Lung (tissue), 12 donors: Measurements from ENCODE around the gene COG6. TPM values are rescaled to one million over a fixed set of nuclear protein-coding genes. Genes with fewer than 3 reads are reported as not detected.

Source experiments
- ATAC-seq: fragments of 200-7000 bp; cut with Tn5 transposase; one replicate; pipeline ENCODE4 v1.9.1; 2020; ENCODE audit warnings: moderate number of reproducible peaks; ENCODE audit not compliant: insufficient read depth, low FRiP score
- DNase-seq, 3 donors: peaks; one replicate each; pipeline ENCODE4 v3.0.0-alpha.2; 2013 to 2017
- H3K27ac ChIP-seq, 2 donors: one replicate each; pipeline ENCODE4 v1.5.1; 2013; ENCODE audit warnings: mild to moderate bottlenecking in 2 of 2, moderate library complexity in 2 of 2, control low read depth in 1 of 2, inconsistent platforms in 1 of 2, low read depth in 1 of 2, low read length in 1 of 2
- H3K27me3 ChIP-seq, 3 donors: one replicate each; pipeline ENCODE4 v1.5.1; 2013; ENCODE audit warnings: low read length in 2 of 3; ENCODE audit not compliant: control insufficient read depth in 3 of 3, insufficient read depth in 3 of 3
- H3K36me3 ChIP-seq, 4 donors: one replicate each; pipeline ENCODE4 v1.5.1; 2013; ENCODE audit warnings: low read length in 4 of 4, mild to moderate bottlenecking in 1 of 4, moderate library complexity in 1 of 4; ENCODE audit not compliant: control insufficient read depth in 4 of 4, insufficient read depth in 4 of 4
- H3K4me1 ChIP-seq, 5 donors: one replicate each; pipeline ENCODE4 v1.5.1; 2013; ENCODE audit warnings: low read length in 5 of 5, mild to moderate bottlenecking in 2 of 5, moderate library complexity in 1 of 5; ENCODE audit not compliant: control insufficient read depth in 5 of 5, insufficient read depth in 5 of 5
- H3K4me3 ChIP-seq: one replicate; pipeline ENCODE4 v1.5.1; 2013; ENCODE audit warnings: mild to moderate bottlenecking, control low read depth, moderate library complexity
- H3K9ac ChIP-seq, 2 donors: one replicate each; pipeline ENCODE4 v1.5.1; 2013; ENCODE audit warnings: low read length in 2 of 2, control low read depth in 1 of 2; ENCODE audit not compliant: insufficient read depth in 1 of 2
- H3K9me3 ChIP-seq, 4 donors: one replicate each; pipeline ENCODE4 v1.5.1; 2013; ENCODE audit warnings: low read length in 3 of 4, mild to moderate bottlenecking in 1 of 4, moderate library complexity in 1 of 4; ENCODE audit not compliant: control insufficient read depth in 4 of 4, insufficient read depth in 3 of 4
- CTCF ChIP-seq: IDR thresholded peaks from 2 replicates; pipeline ENCODE4 v1.5.1; 2012; ENCODE audit warnings: mild to moderate bottlenecking; ENCODE audit errors: control extremely low read depth, extremely low read depth
- WGBS, 2 donors: extraction: QIAGEN DNeasy Blood & Tissue Kit; methylation state at CpG; one replicate each; pipeline ENCODE4 v1.1.7; 2013; 5-methylcytosine and 5-hydroxymethylcytosine counted together
- polyA plus RNA-seq, 2 donors: library from polyadenylated mRNA; stranded (reverse); fragments of 200-250 nt; gene quantifications; one replicate each; pipeline ENCODE4 v1.2.1, GENCODE V29; 2013
- total RNA-seq, 2 donors: library from RNA; depleted of rRNA in 1 of 2; stranded (reverse); fragments of >200 nt in 1 of 2; gene quantifications; one replicate each; pipeline ENCODE4 v1.2.1, GENCODE V29; 2014 to 2021
- donor health status: control.
- donor health status: control.
- donor health status: Bipolar disorder and iron deficiency.
- donor health status: healthy.
- donor health status: DM: yes; HTN: yes; CAD: no.

COG6 gene
- total and polyA plus RNA-seq, 4 donors: 7.0 to 66.1 (median 17.8) TPM

- H3K4me1 ChIP-seq: no peaks in the 10 kb centered on the region
- ATAC-seq (no peak), DNase-seq (no peak)
- H3K9me3 ChIP-seq: no peaks in the 10 kb centered on the region
- TF ChIP-seq CTCF: no peak
- H3K9ac ChIP-seq: no peak overlapping the region
- H3K4me3 ChIP-seq: no peak overlapping the region
- H3K27ac ChIP-seq: no peak overlapping the region
- no peaks in the 10 kb centered on the region for H3K36me3 ChIP-seq
- H3K27me3 ChIP-seq: no peaks in the 10 kb centered on the region
- 92 to 98% methylated on average over 3 of the region's 3 CpGs for WGBS, 2 donors
Observed at GRCh38 chr13:39637890-39638289, 17.6 kb upstream of the COG6 start.

- Histone ChIP-seq H3K9me3 (no peaks in the 10 kb centered on the region), H3K27me3 (no peaks in the 10 kb centered on the region), H3K9ac (no peak overlapping the region), H3K4me3 (no peak overlapping the region), H3K36me3 (no peaks in the 10 kb centered on the region), H3K27ac (no peak overlapping the region), H3K4me1 (no peaks in the 10 kb centered on the region)
- WGBS, 2 donors: 52 to 87% methylated on average over 1 of the region's 1 CpG
- ATAC-seq (no peak), DNase-seq (no peak)
- no peak for TF ChIP-seq CTCF
Observed at GRCh38 chr13:39641645-39642044, 13.8 kb upstream of the COG6 start.

GRCh38 chr13:39646122-39646521 lies 9.3 kb upstream of the COG6 start:
- Histone ChIP-seq H3K27me3 (peaks cover 0 to 3% (median 0%) of the 10 kb centered on the region in 3 donors), H3K9me3 (no peaks in the 10 kb centered on the region), H3K4me3 (no peak overlapping the region), H3K9ac (no peak overlapping the region), H3K4me1 (no peaks in the 10 kb centered on the region), H3K27ac (no peak overlapping the region), H3K36me3 (no peaks in the 10 kb centered on the region)
- ATAC-seq (no peak), DNase-seq (no peak)
- no peak for TF ChIP-seq CTCF
- WGBS, 2 donors: 80 to 88% methylated on average over 4 of the region's 4 CpGs

GRCh38 chr13:39655041-39655568 lies 357 bp upstream of the COG6 start:
- Histone ChIP-seq H3K27me3 (peaks cover 0 to 3% (median 0%) of the 10 kb centered on the region in 3 donors), H3K4me3 (peak overlapping the region; percentile 95), H3K9ac (peak overlapping the region in 1 of 2 donors; percentile 51), H3K9me3 (no peaks in the 10 kb centered on the region), H3K27ac (peak overlapping the region; percentile 59 to 83), H3K36me3 (peaks cover 0 to 2% (median 0%) of the 10 kb centered on the region in 4 donors), H3K4me1 (peaks cover 0 to 16% (median 2%) of the 10 kb centered on the region in 5 donors)
- TF ChIP-seq CTCF: no peak
- ATAC-seq (no peak), DNase-seq (no peak)
- 0% methylated on average over 2 of the region's 2 CpGs for WGBS, 2 donors
